HG03280 (cell line): ENCODE results near the gene MAGEB17.
A peak's percentile ranks its signal among the peaks of the same experiment; 100 is the strongest.
"Not testable (repeated sequence)": the region's sequence is repeated elsewhere in the genome, so short reads cannot be mapped to it uniquely, and the experiment has no call there.

Source experiments
- ATAC-seq: cut with Tn5 transposase; IDR thresholded peaks from one replicate; pipeline ENCODE4 v1.9.1; 2021; ENCODE audit warnings: mild to moderate bottlenecking, moderate library complexity; ENCODE audit not compliant: unreplicated experiment

The MAGEB17 gene

DNA sequence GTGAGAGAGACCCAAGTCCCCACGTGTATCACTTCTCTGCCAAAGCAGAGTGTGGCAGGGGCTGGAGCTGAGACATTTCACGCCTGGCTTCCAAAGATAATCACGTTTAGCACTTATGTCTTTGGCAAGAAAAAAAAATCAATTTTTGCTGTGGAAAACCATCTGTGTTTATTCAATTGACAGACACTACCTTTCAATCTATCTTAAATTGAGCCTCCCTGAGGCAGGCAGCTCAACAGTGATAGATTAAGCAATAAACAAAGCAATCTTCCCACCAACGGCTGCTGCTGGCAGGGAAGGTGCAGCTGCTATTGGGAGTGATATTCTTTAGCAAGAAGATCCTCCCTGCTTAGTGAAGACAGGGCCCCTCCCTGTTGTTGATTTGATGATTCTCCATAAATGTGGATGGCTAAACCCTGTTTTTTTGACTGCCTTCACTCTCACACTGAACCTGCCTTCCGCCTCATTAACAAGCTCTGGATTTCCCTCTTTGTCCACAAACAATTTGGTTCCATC lies 11.6 kb upstream of the MAGEB17 start:
- no peak for ATAC-seq

DNA sequence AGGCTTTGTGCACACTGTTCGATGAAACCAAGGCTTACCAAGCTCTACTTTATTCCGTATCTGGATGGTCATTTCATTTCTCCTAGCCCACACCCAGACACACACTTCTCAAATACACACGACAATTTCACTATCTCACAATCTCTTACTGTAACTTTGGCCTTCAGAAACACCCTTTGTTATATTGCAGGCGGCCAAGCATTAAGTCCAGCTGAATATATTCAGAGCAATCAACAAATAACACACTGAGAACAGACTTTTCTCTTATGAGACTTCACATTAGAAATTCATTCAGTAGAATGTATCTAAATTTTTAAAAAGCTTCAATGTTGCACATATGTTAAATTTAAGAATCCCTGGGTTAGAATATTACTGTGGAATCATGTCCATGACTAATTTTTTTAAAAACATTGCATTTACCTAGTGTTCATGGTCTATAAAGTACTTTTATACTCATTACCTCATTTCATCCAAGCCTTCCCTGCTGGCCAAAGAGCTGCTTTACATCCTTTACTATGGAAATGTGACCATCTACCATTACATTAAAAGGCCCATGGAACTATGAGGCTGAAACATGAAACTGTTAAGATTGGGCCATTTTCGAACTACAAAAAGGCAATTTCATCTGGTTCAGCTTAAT lies 10.5 kb upstream of the MAGEB17 start:
- no peak for ATAC-seq

DNA sequence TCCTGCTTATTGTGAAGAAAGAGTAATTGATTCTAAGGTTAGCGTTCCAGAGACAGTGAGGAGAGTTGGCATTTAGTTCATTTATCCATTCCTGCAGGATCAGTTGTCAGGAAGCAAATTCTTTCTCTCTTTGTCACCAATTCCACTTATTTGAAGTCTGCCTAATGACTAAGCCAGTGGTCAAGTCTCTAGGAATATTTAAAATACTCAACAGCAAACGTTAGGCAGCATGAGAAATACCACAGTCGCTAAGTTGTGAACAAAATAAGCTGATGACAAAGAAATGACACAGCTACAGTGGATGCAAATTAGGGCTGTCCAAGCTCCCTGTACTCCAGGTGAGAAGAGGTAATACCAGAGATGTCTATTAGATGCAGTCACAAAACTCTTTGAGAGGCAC lies 6.6 kb upstream of the MAGEB17 start:
- ATAC-seq, result no peak

DNA sequence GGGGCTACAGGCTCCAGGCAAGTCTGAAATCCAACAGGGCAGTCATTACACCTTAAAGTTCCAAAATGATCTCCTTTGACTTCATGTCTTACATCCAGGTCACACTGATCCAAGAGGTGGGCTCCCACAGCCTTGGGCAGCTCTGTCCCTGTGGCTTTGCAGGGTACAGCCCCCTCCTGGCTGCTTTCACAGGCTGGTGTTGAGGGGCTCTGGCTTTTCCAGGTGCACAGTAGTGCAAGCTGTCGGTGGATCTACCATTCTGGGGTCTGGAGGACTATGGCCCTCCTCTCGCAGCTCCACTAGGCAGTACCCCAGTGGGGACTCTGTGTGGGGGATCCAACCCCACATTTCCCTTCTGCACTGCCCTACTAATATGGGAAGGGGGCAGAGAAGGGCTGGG lies 6.1 kb upstream of the MAGEB17 start:
- ATAC-seq, result not testable (repeated sequence)

DNA sequence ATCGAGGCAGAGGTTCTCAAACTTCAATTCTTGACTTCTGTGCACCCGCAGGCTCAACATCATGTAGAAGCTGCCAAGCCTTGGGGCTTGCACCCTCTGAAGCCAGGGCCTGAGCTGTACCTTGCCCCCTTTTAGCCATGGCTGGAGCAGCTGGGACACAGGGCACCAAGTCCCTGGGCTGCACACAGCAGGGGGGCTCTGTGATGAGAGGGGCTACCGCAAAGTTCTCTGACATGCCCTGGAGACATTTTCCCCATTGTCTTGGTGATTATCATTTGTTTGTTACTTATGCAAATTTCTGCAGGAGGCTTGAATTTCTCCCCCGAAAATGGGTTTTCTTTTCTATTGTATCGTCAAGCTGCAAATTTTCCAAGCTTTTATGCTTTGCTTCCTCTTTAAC lies 4.9 kb upstream of the MAGEB17 start:
- ATAC-seq, result no peak

DNA sequence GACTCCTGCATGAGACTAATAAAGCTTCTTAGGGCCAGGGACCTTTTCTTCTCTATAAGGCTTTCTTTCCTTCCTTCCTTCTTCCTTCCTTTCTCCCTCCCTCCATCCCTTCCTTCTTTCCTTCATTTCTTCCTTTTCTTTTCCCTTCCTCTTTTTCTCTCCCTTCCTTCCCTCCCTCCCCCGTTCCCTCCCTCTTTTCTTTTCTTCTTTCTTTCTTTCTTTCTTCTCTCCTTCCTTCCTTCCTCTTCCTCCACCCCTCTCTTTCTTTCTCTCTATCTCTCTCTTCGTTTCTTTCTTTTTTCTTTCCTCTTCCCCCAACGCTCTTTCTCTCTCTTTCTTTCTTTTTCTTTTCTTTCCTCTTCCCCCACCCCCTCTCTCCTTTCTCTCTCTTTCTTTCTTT lies 2.5 kb upstream of the MAGEB17 start:
- no peak for ATAC-seq

DNA sequence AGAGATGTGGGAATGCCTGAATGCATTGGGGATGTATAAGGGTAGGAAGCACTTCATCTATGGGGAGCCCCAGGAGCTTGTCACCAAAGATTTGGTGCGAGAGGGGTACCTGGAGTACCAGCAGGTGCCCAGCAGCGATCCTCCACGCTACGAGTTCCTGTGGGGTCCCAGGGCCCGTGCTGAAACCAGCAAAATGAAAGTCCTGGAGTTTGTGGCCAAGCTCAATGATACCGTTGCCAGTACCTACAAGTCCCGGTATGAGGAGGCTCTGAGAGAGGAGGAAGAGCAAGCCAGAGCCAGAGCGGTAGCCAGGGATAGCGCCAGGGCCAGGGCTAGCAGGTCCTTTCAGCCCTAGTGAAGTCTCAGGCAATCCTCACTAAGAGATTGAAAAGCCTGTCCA lies 3.8 kb downstream of the MAGEB17 start:
- ATAC-seq, result no peak

DNA sequence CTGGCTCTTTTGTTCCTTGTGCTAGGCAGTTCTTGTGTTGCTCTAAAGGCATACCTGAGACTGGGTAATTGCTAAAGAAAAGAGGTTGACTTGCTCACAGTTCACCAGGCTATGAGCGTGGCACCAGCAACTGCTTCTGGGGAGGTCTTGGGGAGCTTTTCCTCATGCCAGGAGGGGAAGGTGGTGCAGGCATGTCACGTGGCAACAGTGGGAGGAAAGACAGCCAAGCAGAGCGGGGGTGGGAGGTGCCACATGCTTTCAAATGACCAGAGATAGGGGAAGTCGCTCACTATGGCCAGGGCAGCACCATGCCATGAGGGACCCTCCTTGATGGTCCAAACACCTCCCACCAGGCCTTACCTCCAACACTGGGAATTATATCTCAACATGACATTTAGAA lies 4.7 kb downstream of the MAGEB17 start:
- ATAC-seq, result no peak

DNA sequence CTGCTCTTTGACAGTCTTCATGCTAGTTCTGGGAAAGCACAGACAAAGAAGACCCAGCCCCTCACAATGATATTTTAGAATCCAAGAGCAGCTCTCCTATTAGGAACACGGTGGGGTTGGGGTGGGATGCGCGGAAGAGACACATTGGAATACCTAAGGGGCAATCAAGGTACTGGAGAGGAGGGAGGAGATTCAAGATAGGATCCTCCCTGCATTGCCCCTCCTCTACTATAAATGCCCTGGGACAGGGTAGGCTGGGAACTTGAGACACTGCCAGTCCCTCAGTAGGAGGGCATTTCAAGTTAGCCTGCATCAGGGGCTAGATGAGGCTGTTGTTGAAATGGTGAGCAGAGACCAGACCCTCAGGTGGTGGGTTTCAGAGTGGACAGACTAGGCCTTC lies 5.1 kb downstream of the MAGEB17 start:
- ATAC-seq, result no peak

DNA sequence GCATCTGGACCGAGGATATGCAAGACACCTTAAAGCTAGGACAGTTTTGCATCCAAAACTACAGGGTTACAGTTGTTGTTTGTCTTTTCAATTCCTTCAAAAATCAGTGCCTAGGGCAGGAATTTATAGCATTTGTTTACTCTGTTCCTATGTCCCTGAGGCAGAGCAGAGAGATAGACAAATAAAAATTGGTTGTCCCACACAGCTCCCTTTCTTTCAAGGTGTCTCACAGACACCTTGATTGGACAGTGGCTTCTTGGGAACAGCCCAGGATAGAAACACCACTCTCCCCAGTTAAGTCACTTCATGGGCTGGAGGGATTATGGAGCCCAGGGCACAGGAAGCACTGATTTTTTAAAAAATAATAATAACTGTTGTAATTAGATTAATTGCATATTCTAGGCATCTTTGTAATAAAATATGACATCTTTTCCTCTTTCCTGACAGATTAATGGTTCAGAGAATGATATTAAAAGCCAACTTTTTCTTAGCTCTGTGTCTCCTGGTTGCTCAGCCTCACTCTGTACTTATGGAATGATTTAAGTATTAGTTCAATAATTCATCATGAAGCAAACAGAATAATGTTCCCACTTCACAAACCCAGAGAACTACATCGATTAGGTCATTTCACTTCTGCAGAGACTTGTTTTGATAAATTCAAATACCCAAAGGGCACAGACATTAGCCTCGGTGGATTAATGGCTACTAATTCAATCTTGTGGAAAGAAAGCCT lies 8.2 kb downstream of the MAGEB17 start:
- ATAC-seq, result no peak

DNA sequence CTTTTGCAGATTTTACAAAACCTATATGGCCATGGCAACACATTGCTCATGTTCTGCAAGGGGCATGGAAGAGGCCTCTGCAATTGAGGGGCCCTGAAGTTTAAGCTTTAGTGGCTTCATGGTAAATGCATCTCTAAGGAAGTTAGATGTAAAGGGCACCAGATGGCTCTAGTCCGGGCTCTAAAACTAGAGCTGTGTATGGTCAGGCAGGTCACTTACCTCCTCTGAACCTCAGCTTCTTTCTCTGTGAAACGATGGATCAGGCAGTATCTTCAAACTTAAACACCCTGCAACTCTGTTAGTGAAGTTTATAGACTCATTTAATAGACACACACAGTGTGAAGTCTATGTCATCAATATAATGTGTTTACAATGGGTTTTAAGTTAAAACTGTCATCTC lies 10.0 kb downstream of the MAGEB17 start:
- no peak for ATAC-seq

DNA sequence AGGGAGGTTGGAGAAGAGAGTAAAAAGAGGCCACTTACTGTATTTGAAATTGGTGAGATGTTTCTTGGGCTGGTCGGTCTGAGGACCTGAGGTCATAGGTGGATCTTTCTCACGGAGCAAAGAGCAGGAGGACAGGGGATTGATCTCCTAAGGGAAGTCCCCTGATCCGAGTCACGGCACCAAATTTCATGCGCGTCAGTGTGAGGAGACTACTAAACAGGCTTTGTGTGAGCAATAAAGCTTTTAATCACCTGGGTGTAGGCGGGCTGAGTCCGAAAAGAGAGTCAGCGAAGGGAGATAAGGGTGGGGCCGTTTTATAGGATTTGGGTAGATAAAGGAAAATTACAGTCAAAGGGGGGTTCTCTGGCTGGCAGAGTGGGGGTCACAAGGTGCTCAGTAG lies 16.6 kb downstream of the MAGEB17 start:
- ATAC-seq, result not testable (repeated sequence)

DNA sequence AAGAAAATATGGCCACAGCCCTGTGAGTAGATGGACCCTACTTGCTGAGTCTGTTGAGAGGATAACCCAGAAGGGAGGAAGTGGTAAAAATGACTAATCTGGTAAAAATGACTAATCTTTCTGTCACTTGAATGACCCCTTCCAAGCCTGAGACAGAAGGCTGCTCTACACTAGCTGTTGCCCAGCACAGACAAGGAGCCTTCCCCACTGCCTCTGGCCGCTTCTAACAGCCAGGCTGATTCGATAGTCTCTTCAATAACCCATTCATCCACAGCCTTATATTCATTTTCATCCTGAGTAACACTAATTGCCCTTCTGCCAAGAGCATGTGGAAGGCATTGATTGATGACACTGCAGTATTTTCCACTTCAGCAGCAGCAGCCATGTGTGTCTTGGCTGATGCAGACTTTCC lies 18.4 kb downstream of the MAGEB17 start:
- ATAC-seq, result peak; percentile 88

DNA sequence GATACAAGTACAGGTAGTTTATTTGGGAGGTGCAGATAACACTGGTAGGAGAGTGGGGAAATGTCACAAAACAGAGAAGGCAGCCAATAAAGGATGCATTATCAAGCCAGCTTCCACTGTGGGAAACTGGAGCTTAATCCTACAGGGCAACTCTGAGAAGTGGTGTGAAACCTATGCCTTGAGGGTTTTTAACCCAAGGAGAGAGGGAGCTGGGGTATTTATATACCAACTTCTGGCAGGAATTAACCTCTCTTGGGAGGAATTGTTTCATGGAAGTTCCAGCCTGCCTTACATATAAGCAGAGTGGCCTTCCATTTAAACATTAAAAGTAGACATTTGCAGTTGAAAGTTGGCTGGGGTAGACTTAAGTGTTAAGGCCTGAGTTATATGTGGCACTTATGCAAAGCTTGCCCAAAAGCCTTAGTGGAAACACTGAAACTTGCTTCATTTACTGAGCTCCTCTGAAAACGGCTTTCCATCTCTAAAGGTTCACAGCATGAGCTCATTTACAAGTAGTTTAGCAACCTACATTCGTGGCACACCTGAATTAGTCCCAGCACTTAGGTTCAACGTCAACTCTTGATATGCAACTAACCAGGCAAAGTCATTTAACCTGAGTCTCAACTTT lies 19.2 kb downstream of the MAGEB17 start:
- ATAC-seq, result no peak

DNA sequence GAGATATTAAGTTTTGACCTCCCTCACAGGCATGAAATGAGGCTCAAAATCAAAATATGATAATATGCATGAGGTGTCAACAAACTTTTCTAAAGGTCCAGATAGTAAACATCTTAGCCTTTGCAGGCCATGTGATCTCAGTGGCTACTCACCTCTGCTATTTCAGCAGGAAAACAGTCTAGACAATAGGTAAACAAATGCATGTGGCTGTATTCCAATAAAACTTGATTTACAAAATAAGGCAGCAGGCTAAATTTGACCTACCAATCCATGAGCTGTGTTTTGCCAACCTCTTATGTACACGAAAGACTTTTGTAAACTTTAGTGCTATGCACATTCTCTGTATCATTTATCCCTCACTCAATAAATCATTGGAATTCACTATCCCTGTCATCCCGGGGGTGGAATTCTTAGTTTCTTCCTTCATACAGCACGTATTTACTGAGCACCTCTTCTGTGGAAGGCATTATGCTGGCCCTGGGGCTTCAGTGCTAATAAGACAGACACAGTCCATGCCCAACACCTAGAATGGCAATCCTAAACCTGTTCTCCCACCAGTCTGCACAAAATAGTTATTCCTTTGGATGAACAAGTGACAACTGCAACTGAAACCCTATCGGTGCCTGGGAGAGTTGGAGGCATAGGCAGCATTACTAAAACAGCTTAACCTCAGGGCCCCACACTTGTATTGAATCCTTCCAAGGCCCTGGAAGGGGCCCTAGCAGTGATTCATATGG lies 19.9 kb downstream of the MAGEB17 start:
- ATAC-seq, result no peak

DNA sequence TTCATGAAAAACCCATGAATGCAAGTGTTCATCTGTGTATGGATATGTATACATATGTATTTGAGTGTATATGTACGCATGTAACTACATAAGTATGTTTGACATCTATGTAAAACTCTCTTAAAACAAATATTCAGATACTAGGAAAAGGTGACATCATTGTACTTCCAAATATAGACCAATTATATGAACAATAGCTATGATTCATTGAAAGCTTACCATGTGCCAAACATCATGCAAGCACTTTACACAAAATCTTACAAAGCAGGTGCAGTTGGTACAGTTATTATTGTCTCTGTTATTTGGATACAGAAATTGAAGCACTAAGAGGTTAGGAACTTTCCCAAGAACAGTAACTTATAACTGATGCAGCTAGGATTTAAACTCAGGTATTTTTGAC lies 21.4 kb downstream of the MAGEB17 start:
- no peak for ATAC-seq

DNA sequence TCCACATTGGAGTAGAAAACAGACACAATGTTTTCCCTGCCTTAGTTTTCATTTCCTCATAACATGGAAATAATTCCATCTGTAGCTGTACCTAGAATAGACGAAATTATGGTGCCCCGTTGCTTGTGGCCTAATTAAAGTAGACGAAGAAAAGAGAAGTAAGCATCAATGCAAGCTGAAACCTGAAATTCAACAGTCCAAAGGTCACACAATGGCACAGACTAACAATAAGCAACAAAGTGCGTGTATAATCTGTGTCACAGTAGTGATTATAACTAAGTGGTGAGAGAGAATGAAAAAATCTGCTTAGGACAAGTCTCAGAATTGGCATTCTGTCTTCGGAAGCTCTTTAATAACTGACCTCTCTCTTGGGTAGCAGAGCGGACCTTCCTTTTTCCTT lies 24.3 kb downstream of the MAGEB17 start:
- no peak for ATAC-seq

DNA sequence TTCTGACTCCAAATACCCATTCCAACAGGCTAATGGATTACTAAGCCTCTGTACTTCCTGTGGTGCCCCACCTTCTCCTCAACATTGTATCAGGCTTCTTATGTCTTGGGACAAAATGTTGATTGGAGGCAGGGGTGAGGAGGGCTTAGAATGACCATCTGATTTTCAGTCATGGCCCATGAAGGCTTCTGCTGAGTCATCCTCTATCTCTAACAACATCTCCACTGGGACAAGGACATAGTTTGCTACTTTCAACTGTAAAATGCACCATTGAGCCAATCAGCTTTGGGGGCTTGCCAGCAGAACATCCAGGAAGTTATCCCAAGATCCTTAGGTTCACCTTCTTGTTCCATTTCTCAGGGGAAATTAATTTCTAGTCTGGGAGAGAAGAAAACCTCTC lies 29.5 kb downstream of the MAGEB17 start:
- no peak for ATAC-seq

DNA sequence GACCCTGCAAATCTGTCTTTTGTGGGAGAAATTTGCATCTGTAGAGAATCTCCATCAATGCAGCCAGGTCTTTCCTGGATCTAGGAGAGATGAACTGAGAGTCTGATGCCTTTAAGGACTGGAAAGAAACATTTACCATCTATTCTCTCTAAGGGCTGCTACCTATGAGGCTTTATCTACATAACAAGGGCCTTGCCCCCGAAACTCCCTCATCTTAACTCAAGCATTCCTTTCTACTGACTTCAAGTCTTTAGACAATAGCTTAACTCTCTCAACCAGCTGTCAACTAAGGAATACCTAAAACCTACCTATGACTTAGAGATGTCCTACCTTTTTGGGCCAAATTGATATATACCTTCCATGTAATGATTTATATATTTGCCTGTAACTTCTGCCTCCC lies 32.1 kb downstream of the MAGEB17 start:
- ATAC-seq, result no peak

DNA sequence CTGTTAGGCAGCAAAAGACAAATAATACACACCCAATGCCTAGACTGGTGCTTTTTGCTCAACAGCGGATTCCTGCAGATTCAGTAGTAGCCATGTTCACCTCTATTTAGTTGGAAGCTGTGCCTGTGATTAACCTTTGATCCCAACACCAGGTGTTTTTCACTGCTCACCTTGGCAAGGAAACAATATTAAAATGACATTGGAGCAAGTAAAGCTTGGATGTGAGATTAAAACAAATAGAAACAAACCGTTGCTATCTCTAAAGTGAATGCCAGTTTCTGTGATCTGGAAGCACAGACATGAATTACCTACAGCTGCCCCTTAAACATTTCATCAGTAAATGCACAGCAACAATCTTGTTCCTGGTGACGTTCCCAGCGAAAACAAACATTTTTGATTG lies 35.7 kb downstream of the MAGEB17 start:
- ATAC-seq, result no peak

DNA sequence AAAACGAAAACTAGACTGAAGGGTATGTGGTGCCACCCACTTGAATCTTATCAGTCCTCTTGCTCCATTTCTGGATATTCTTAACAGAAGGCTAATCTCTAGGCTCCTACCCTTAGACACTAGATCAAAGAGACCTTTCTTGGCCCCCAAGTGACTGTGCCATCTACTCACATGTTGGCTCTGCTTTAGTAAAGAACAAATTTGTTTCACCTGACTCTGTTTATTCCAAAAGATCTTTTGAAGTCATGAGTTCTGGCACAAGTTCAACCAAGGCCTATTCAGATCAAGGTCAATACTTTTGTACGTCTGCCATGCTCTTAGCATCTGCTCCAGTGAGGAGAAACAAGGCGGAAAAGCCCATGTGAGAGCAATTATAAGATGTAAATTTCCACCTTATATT lies 37.3 kb downstream of the MAGEB17 start:
- ATAC-seq, result no peak
